ENCODE results near the gene DNAJC10. TPM values are rescaled to one million over a fixed set of nuclear protein-coding genes. Genes with fewer than 3 reads are reported as not detected.

Gene DNAJC10
- total RNA-seq, 5 donors from 2014 or later (not counting 1 experiment from before 2014, with no cell fraction given), result 39.5 to 52.9 (median 46.1) TPM

DNA sequence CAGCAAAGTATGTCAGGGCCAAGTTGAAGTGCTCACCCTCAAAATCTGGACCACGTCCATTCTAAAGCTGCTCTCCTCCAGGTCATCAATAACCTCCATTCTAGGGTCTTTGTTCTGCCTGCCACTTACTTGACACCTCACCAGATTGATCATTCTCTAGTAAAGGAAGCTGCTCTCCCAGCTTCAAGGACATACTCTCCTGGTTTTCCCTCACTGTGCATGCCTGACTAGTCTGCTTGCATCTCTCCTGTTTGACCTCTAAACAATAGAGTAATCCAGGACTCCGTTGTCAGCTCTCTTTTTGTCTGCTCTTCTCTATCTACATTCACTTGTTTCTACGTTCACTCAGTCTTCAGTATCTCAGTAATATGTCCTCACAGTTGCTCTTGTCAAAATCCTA, 91.3 kb downstream of the DNAJC10 start:
- peaks cover 0 to 8% of the 10 kb centered on the region in 2 experiments for H3K27me3 ChIP-seq (replicated peaks in 1 of 2; ENCODE audit: control insufficient read depth in 2 of 2, extremely low read depth in 1 of 2, insufficient read depth in 2 of 2, low read length in 1 of 2)
- no peak overlapping the region for H3K27ac ChIP-seq (ENCODE audit: low read length)
- POLR2A ChIA-PET, result interaction anchor here in 1 of 2 donors (0.6 kb wide), 1 partner anchor 13 kb away, joined by 8 read pairs; no protein-coding TSS in a partner anchor
- H3K36me3 ChIP-seq (ENCODE audit: control insufficient read depth in 2 of 2, extremely low read depth in 1 of 2, insufficient read depth in 1 of 2, low read length in 1 of 2), result no peaks in the 10 kb centered on the region
- peaks cover 5 to 10% of the 10 kb centered on the region in 2 donors for H3K27me3 Mint-ChIP-seq
- no peak for DNase-seq
- no peaks in the 10 kb centered on the region for H3K36me3 Mint-ChIP-seq
- no peak overlapping the region for H3K4me3 ChIP-seq (ENCODE audit: control insufficient read depth in 1 of 2, extremely low read depth in 1 of 2, low read length in 1 of 2)
- H3K9me3 Mint-ChIP-seq, result no peaks in the 10 kb centered on the region
- CTCF ChIA-PET, result no interaction called here
- no peaks in the 10 kb centered on the region for H3K4me1 ChIP-seq (ENCODE audit: control insufficient read depth in 1 of 2, extremely low read depth in 1 of 2, insufficient read depth in 2 of 2, low read length in 2 of 2)
- H3K4me3 Mint-ChIP-seq, result no peak overlapping the region
- no peaks in the 10 kb centered on the region for H3K9me3 ChIP-seq
- no peak for ATAC-seq (replicated peaks in 1 of 4)
- H3K4me1 Mint-ChIP-seq, result no peaks in the 10 kb centered on the region
- H3K27ac Mint-ChIP-seq, result no peak overlapping the region
- WGBS (ENCODE audit: insufficient coverage), result 66% methylated on average over 3 of the region's 3 CpGs

DNA sequence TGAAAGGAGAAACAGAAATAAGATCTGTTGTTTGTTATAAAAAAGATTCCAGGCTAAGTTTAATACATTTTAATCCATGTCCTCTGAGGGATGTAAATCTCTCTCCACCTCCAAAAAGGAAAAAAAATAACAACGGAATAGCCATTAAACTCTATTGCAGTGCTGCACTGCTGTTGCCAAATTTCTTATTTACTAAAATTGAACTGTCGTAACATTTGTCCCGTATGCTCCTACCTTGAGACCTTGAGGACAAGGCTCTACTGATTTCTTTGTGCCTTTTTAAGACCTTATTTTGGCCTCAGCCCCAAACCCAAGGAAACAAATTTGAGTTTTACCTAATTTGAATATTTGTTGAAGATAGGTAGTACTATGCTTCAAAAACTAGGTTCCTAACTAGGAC, 94.0 kb downstream of the DNAJC10 start:
- H3K27me3 Mint-ChIP-seq, result peaks cover 7 to 15% of the 10 kb centered on the region in 2 donors
- CTCF ChIA-PET, result interaction anchor here (0.7 kb wide), 2 partner anchors 122 to 722 kb away, joined by 3 to 4 read pairs; no protein-coding TSS in a partner anchor
- no peak overlapping the region for H3K27ac ChIP-seq (ENCODE audit: low read length)

DNA sequence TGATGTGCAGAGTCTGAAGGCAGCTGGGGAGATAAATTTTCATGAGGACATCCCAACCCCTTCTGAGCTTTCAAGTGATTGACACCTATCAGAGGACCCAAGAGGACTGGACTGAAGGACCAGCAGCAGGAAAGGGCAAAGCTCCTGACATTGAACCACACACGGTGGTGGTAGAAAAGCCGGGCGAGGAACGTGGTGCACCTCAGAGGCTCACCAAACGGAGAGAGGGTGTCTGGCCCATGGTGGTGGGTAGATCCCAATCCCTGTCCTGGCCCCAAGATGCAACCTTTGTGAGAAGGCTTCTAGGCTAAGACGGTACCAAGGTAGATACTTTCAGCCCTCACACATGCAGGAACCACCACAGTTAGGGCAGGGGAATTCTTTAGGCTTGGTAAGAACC, 98.3 kb downstream of the DNAJC10 start:
- no peak overlapping the region for H3K4me3 Mint-ChIP-seq
- peaks cover 12 to 13% of the 10 kb centered on the region in 2 donors for H3K27me3 Mint-ChIP-seq
- H3K4me1 Mint-ChIP-seq, result no peaks in the 10 kb centered on the region
- no peaks in the 10 kb centered on the region for H3K36me3 Mint-ChIP-seq
- peaks cover 0 to 10% of the 10 kb centered on the region in 2 experiments for H3K27me3 ChIP-seq (replicated peaks in 1 of 2; ENCODE audit: control insufficient read depth in 2 of 2, extremely low read depth in 1 of 2, insufficient read depth in 2 of 2, low read length in 1 of 2)
- H3K4me3 ChIP-seq (ENCODE audit: control insufficient read depth in 1 of 2, extremely low read depth in 1 of 2, low read length in 1 of 2), result no peak overlapping the region
- H3K27ac Mint-ChIP-seq, result no peak overlapping the region
- H3K9me3 Mint-ChIP-seq, result no peaks in the 10 kb centered on the region
- DNase-seq (no peak), ATAC-seq (replicated peaks in 1 of 4) (no peak)
- ChIA-PET CTCF (no interaction called here), POLR2A (no interaction called here)
- H3K36me3 ChIP-seq (ENCODE audit: control insufficient read depth in 2 of 2, extremely low read depth in 1 of 2, insufficient read depth in 1 of 2, low read length in 1 of 2), result no peaks in the 10 kb centered on the region
- 93% methylated on average over 5 of the region's 6 CpGs for WGBS (ENCODE audit: insufficient coverage)
- H3K9me3 ChIP-seq, result no peaks in the 10 kb centered on the region
- H3K4me1 ChIP-seq (ENCODE audit: control insufficient read depth in 1 of 2, extremely low read depth in 1 of 2, insufficient read depth in 2 of 2, low read length in 2 of 2), result no peaks in the 10 kb centered on the region
- H3K27ac ChIP-seq (ENCODE audit: low read length), result no peak overlapping the region

More for the DNA sequence above, 94.0 kb downstream of the DNAJC10 start:
- Mint-ChIP-seq H3K4me1 (no peaks in the 10 kb centered on the region), H3K36me3 (no peaks in the 10 kb centered on the region), H3K4me3 (no peak overlapping the region), H3K27ac (no peak overlapping the region), H3K9me3 (no peaks in the 10 kb centered on the region)
- DNase-seq (no peak), ATAC-seq (replicated peaks in 1 of 4) (no peak)
- Histone ChIP-seq H3K4me3 (ENCODE audit: control insufficient read depth in 1 of 2, extremely low read depth in 1 of 2, low read length in 1 of 2) (no peak overlapping the region), H3K4me1 (ENCODE audit: control insufficient read depth in 1 of 2, extremely low read depth in 1 of 2, insufficient read depth in 2 of 2, low read length in 2 of 2) (no peaks in the 10 kb centered on the region), H3K27me3 (replicated peaks in 1 of 2; ENCODE audit: control insufficient read depth in 2 of 2, extremely low read depth in 1 of 2, insufficient read depth in 2 of 2, low read length in 1 of 2) (peaks cover 0 to 10% of the 10 kb centered on the region in 2 experiments), H3K9me3 (no peaks in the 10 kb centered on the region), H3K36me3 (ENCODE audit: control insufficient read depth in 2 of 2, extremely low read depth in 1 of 2, insufficient read depth in 1 of 2, low read length in 1 of 2) (no peaks in the 10 kb centered on the region)
- 94% methylated on average over 2 of the region's 3 CpGs for WGBS (ENCODE audit: insufficient coverage)
- POLR2A ChIA-PET, result no interaction called here

GRCh38 chr2:182814804-182815203, 98.7 kb downstream of the DNAJC10 start:
- Mint-ChIP-seq H3K4me1 (no peaks in the 10 kb centered on the region), H3K36me3 (no peaks in the 10 kb centered on the region), H3K27me3 (peaks cover 12 to 13% of the 10 kb centered on the region in 2 donors), H3K27ac (no peak overlapping the region), H3K9me3 (no peaks in the 10 kb centered on the region), H3K4me3 (no peak overlapping the region)
- POLR2A ChIA-PET, result no interaction called here
- no peaks in the 10 kb centered on the region for H3K4me1 ChIP-seq (ENCODE audit: control insufficient read depth in 1 of 2, extremely low read depth in 1 of 2, insufficient read depth in 2 of 2, low read length in 2 of 2)
- no peaks in the 10 kb centered on the region for H3K9me3 ChIP-seq
- H3K27ac ChIP-seq (ENCODE audit: low read length), result no peak overlapping the region
- CTCF ChIA-PET, result no interaction called here
- DNase-seq (no peak), ATAC-seq (replicated peaks in 1 of 4) (no peak)
- no peaks in the 10 kb centered on the region for H3K36me3 ChIP-seq (ENCODE audit: control insufficient read depth in 2 of 2, extremely low read depth in 1 of 2, insufficient read depth in 1 of 2, low read length in 1 of 2)
- H3K4me3 ChIP-seq (ENCODE audit: control insufficient read depth in 1 of 2, extremely low read depth in 1 of 2, low read length in 1 of 2), result no peak overlapping the region
- 65% methylated on average over 2 of the region's 3 CpGs for WGBS (ENCODE audit: insufficient coverage)
- H3K27me3 ChIP-seq (replicated peaks in 1 of 2; ENCODE audit: control insufficient read depth in 2 of 2, extremely low read depth in 1 of 2, insufficient read depth in 2 of 2, low read length in 1 of 2), result peaks cover 0 to 10% of the 10 kb centered on the region in 2 experiments

GRCh38 chr2:182816866-182817265, 100.8 kb downstream of the DNAJC10 start:
- no peak overlapping the region for H3K27ac ChIP-seq (ENCODE audit: low read length)
- Mint-ChIP-seq H3K4me3 (no peak overlapping the region), H3K4me1 (no peaks in the 10 kb centered on the region), H3K36me3 (no peaks in the 10 kb centered on the region), H3K27me3 (peaks cover 8 to 9% of the 10 kb centered on the region in 2 donors), H3K9me3 (no peaks in the 10 kb centered on the region), H3K27ac (no peak overlapping the region)
- ATAC-seq (replicated peaks in 1 of 4), result no peak
- DNase-seq, result no peak
- ChIA-PET CTCF (no interaction called here), POLR2A (interaction anchor here in 1 of 2 donors (0.6 kb wide), 1 partner anchor 90 kb away, joined by 4 read pairs; no protein-coding TSS in a partner anchor)
- H3K4me1 ChIP-seq (ENCODE audit: control insufficient read depth in 1 of 2, extremely low read depth in 1 of 2, insufficient read depth in 2 of 2, low read length in 2 of 2), result no peaks in the 10 kb centered on the region
- no peaks in the 10 kb centered on the region for H3K36me3 ChIP-seq (ENCODE audit: control insufficient read depth in 2 of 2, extremely low read depth in 1 of 2, insufficient read depth in 1 of 2, low read length in 1 of 2)
- H3K27me3 ChIP-seq (replicated peaks in 1 of 2; ENCODE audit: control insufficient read depth in 2 of 2, extremely low read depth in 1 of 2, insufficient read depth in 2 of 2, low read length in 1 of 2), result peaks cover 0 to 7% of the 10 kb centered on the region in 2 experiments
- no peaks in the 10 kb centered on the region for H3K9me3 ChIP-seq
- no peak overlapping the region for H3K4me3 ChIP-seq (ENCODE audit: control insufficient read depth in 1 of 2, extremely low read depth in 1 of 2, low read length in 1 of 2)

- Histone ChIP-seq H3K36me3 (ENCODE audit: control insufficient read depth in 2 of 2, extremely low read depth in 1 of 2, insufficient read depth in 1 of 2, low read length in 1 of 2) (no peaks in the 10 kb centered on the region), H3K27me3 (replicated peaks in 1 of 2; ENCODE audit: control insufficient read depth in 2 of 2, extremely low read depth in 1 of 2, insufficient read depth in 2 of 2, low read length in 1 of 2) (peaks cover 0 to 7% of the 10 kb centered on the region in 2 experiments), H3K9me3 (no peaks in the 10 kb centered on the region), H3K4me3 (ENCODE audit: control insufficient read depth in 1 of 2, extremely low read depth in 1 of 2, low read length in 1 of 2) (no peak overlapping the region), H3K4me1 (ENCODE audit: control insufficient read depth in 1 of 2, extremely low read depth in 1 of 2, insufficient read depth in 2 of 2, low read length in 2 of 2) (no peaks in the 10 kb centered on the region), H3K27ac (ENCODE audit: low read length) (no peak overlapping the region)
- ChIA-PET CTCF (no interaction called here), POLR2A (interaction anchor here in 1 of 2 donors (0.6 kb wide), 1 partner anchor 89 kb away, joined by 4 read pairs; no protein-coding TSS in a partner anchor)
- Mint-ChIP-seq H3K4me1 (no peaks in the 10 kb centered on the region), H3K27ac (no peak overlapping the region), H3K36me3 (no peaks in the 10 kb centered on the region), H3K9me3 (no peaks in the 10 kb centered on the region), H3K27me3 (peaks cover 5% of the 10 kb centered on the region in 2 donors), H3K4me3 (no peak overlapping the region)
- ATAC-seq (replicated peaks in 1 of 4), result no peak
- no peak for DNase-seq
- WGBS (ENCODE audit: insufficient coverage), result no CpG with 5 or more reads among the region's 2 CpGs
Observed at GRCh38 chr2:182817558-182817957, 101.5 kb downstream of the DNAJC10 start.

DNA sequence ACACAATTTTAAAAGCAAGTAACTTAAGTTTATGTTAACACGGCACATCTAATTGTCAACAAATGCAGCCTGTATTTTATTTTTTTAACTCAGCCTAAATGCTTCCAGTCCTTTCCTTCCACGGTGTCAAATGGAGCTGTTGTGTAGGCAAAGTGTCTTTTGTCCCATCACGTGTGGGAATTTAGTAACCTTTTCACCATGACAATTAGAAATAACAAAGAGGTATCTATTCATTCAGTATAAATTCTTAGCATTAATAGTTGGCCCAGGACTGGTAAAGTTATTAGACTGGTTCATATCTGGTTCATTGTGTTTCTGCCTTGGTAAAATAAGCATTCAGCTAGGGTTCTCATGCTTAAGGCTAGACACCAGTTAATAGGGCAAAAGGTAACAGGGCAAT, 102.4 kb downstream of the DNAJC10 start:
- no peaks in the 10 kb centered on the region for H3K36me3 ChIP-seq (ENCODE audit: control insufficient read depth in 2 of 2, extremely low read depth in 1 of 2, insufficient read depth in 1 of 2, low read length in 1 of 2)
- no peak overlapping the region for H3K27ac ChIP-seq (ENCODE audit: low read length)
- H3K9me3 ChIP-seq, result no peaks in the 10 kb centered on the region
- no peaks in the 10 kb centered on the region for H3K4me1 ChIP-seq (ENCODE audit: control insufficient read depth in 1 of 2, extremely low read depth in 1 of 2, insufficient read depth in 2 of 2, low read length in 2 of 2)
- CTCF ChIA-PET, result no interaction called here
- WGBS (ENCODE audit: insufficient coverage), result no CpG with 5 or more reads among the region's 3 CpGs
- H3K4me3 ChIP-seq (ENCODE audit: control insufficient read depth in 1 of 2, extremely low read depth in 1 of 2, low read length in 1 of 2), result no peak overlapping the region
- DNase-seq, result no peak
- H3K27me3 ChIP-seq (replicated peaks in 1 of 2; ENCODE audit: control insufficient read depth in 2 of 2, extremely low read depth in 1 of 2, insufficient read depth in 2 of 2, low read length in 1 of 2), result peaks cover 0 to 7% of the 10 kb centered on the region in 2 experiments
- Mint-ChIP-seq H3K4me3 (no peak overlapping the region), H3K9me3 (no peaks in the 10 kb centered on the region), H3K36me3 (no peaks in the 10 kb centered on the region), H3K27ac (no peak overlapping the region), H3K27me3 (peaks cover 5 to 7% of the 10 kb centered on the region in 2 donors), H3K4me1 (no peaks in the 10 kb centered on the region)
- no peak for ATAC-seq (replicated peaks in 1 of 4)
- POLR2A ChIA-PET, result no interaction called here
